Activated naive CD8-positive, alpha-beta T cell (primary cell): Measurements from ENCODE around the gene CD44.

Source experiments
- H3K27ac Mint-ChIP-seq: one replicate; pipeline ENCODE4 v1.8.0; 2021; ENCODE audit warnings: mixed read lengths
- H3K27me3 Mint-ChIP-seq: one replicate; pipeline ENCODE4 v1.8.0; 2021; ENCODE audit warnings: mixed read lengths
- H3K36me3 Mint-ChIP-seq: one replicate; pipeline ENCODE4 v1.8.0; 2021; ENCODE audit warnings: mixed read lengths
- H3K4me1 Mint-ChIP-seq: one replicate; pipeline ENCODE4 v1.8.0; 2021; ENCODE audit warnings: low read depth, mixed read lengths
- H3K4me3 Mint-ChIP-seq: one replicate; pipeline ENCODE4 v1.8.0; 2021; ENCODE audit warnings: mild to moderate bottlenecking, mixed read lengths
- H3K9me3 Mint-ChIP-seq: one replicate; pipeline ENCODE4 v1.8.0; 2021; ENCODE audit warnings: low read depth, mixed read lengths

CD44 gene

DNA sequence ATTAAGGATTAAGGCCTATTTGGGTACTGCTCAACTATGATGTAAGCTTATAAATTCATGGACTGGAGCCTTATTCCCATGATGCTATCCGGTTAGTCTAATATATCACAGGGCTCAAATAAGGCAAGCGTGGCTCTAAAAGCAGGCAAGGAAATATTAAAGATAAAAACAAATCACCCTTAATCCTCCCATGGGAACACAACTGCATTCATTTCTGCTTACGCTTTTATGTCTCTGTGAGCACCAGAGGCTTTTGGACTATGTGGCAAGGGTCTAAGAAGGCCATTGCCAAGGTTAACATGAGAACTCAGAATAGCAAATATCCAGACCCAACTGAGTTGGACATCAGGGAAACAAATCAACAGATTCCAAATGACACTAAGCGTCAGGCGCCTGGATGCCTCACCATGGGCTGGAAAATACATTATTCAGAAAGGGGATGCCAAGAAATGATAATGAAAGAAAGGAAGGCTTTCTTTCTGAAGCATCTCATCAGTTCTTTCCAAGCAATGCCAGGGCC is 142.3 kb downstream of the CD44 start:
- no peaks in the 10 kb centered on the region for H3K36me3 Mint-ChIP-seq
- no peaks in the 10 kb centered on the region for H3K9me3 Mint-ChIP-seq
- peaks cover 13% of the 10 kb centered on the region for H3K4me1 Mint-ChIP-seq
- no peak overlapping the region for H3K4me3 Mint-ChIP-seq
- H3K27ac Mint-ChIP-seq = no peak overlapping the region
- H3K27me3 Mint-ChIP-seq = no peaks in the 10 kb centered on the region
